ENCODE results near the gene TMEM63A.
"Not testable (repeated sequence)": the region's sequence is repeated elsewhere in the genome, so short reads cannot be mapped to it uniquely, and the experiment has no call there.

The TMEM63A gene

DNA sequence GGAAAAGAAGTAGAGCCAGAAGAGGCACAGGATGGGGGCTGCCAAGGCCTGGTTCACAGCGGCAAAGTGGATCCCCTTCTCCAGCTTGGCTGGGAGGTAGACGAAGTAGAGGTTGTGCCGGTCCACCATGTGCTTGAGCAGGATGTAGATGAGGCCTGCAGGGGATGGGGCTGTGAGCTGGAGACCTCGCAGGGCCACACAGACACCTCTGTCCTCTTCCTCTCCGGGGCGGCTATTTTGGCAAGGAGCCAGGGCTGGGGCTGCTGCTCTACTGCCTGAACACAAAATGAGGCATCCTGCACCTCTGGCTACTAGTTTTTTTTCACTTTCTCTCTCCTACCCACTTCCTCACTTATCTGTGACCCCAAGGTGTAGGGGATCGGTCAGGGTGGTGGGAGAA, 32.3 kb downstream of the TMEM63A start:
- H3K27me3 Mint-ChIP-seq, result no peaks in the 10 kb centered on the region
- peaks cover 17% of the 10 kb centered on the region for H3K36me3 Mint-ChIP-seq
- H3K27ac Mint-ChIP-seq, result peak overlapping the region; percentile 89
- no peaks in the 10 kb centered on the region for H3K9me3 Mint-ChIP-seq
- H3K4me1 Mint-ChIP-seq, result peaks cover 67% of the 10 kb centered on the region
- no peak overlapping the region for H3K4me3 Mint-ChIP-seq

DNA sequence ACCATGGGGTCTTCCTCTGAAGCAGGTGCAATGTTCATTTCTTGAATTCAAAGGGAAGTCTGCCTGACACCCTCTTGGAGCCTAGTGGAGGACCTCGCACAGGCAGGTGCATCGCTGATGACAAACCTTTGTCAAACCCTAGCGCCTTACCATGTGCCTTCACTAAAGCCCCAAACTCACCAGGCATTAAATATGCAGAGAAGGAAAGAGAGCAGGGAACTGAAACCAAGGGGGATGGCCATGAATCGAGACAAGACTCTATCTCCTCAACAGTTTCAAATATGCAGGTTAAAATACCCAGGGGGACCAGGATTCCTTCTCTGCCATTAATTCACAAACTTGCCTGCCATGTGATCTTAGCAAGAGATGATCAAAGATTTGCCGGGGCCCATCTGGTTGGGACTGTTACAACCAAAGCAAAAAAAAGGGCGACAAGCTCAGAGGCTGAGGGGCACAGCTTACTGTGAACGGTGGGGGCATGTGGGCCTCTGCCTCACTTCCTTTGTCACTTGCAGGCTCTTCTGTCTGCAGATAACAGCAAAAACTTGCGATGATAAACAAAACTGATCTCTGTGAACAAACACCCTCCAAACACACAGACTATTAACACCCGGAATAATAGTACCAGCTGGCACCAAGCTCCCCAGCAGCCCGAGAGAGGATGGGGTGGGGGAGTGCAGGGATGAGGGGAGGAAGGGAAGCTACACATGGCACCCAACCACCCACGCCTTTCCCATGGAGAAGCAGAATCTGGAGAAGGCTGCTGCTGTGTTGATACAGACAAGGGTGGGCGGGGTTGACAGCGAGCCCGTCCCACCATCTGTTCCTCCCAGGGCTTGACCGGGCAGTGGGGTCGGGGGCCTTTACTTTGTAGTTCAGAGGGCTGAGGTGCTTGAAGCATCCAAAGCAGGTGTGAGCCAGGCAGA, 33.9 kb downstream of the TMEM63A start:
- H3K4me3 Mint-ChIP-seq, result peak overlapping the region; percentile 70
- no peaks in the 10 kb centered on the region for H3K9me3 Mint-ChIP-seq
- peaks cover 53% of the 10 kb centered on the region for H3K4me1 Mint-ChIP-seq
- peak overlapping the region; percentile 76 for H3K27ac Mint-ChIP-seq
- peaks cover 8% of the 10 kb centered on the region for H3K36me3 Mint-ChIP-seq
- H3K27me3 Mint-ChIP-seq, result no peaks in the 10 kb centered on the region

DNA sequence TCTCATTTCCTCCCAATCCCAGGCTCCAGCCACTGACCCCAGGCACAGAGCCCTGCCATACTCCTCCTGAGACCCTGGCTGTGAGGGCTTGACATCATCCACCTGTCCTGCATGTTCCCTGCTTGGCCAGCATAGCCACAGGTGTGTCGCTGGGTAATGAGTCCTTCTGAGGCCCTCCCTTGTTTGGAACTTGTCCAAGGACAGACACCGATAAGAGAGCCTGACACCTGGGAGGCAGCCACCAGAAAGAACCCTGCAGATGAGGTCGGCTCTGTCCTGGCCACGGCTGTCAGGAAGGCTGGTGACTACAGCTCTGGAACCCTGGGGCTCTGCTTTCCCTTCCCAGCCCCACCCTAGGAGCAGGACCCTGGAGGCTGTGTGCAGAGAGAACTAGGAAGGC, 34.6 kb downstream of the TMEM63A start:
- peaks cover 5% of the 10 kb centered on the region for H3K36me3 Mint-ChIP-seq

DNA sequence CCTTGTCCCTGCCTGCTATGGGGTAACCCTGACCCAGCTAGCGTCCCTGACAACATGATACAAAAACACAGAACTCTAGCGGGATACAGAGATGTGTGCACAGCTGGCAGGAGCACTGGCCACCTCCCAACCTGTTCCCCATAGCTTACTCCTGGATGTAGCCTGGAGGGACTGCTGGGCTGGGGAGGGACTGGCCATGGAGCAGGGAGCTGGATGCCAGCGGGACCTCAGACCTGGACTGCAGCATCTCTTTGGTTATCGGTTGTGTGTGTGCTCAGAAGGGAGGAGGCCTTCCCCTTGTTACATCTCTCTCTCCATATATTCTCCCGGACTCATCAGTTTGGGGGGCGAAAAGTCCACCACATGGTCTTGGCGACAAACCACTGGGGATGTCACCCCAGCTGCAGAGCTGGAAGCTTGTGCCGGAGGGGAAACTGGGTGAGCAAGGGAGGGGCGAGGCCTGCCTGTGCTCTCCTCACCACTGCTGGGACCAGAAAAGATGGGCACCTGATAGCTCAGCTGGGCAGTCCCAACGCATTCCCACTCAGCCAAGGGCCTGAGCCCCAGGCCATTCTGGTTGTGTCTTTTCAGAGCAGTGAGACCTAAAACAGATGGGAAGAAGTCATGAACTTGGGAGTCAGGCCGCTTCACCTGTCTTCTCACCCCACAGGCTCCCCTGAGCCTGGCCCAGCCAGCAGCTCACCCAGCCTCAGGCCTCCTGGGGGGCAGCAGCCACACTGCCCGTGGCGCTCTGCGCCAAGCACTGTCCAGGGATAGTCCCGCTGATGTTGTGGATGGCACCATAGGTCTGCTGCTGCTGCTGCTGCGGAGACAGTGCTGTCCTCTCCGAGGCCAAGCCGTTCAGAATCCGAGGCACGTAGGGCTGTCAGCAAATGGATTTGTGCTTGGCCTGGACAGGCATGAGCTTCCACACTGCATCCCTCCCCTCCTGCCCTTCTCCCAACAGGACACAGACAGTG, 35.6 kb downstream of the TMEM63A start:
- no peaks in the 10 kb centered on the region for H3K27me3 Mint-ChIP-seq
- H3K9me3 Mint-ChIP-seq, result no peaks in the 10 kb centered on the region
- H3K4me1 Mint-ChIP-seq, result peaks cover 50% of the 10 kb centered on the region
- no peaks in the 10 kb centered on the region for H3K36me3 Mint-ChIP-seq
- H3K4me3 Mint-ChIP-seq, result no peak overlapping the region
- no peak overlapping the region for H3K27ac Mint-ChIP-seq

More for the DNA sequence above, 34.6 kb downstream of the TMEM63A start:
- no peaks in the 10 kb centered on the region for H3K27me3 Mint-ChIP-seq
- no peak overlapping the region for H3K4me3 Mint-ChIP-seq
- H3K27ac Mint-ChIP-seq, result peak overlapping the region; percentile 76
- no peaks in the 10 kb centered on the region for H3K9me3 Mint-ChIP-seq
- peaks cover 51% of the 10 kb centered on the region for H3K4me1 Mint-ChIP-seq

DNA sequence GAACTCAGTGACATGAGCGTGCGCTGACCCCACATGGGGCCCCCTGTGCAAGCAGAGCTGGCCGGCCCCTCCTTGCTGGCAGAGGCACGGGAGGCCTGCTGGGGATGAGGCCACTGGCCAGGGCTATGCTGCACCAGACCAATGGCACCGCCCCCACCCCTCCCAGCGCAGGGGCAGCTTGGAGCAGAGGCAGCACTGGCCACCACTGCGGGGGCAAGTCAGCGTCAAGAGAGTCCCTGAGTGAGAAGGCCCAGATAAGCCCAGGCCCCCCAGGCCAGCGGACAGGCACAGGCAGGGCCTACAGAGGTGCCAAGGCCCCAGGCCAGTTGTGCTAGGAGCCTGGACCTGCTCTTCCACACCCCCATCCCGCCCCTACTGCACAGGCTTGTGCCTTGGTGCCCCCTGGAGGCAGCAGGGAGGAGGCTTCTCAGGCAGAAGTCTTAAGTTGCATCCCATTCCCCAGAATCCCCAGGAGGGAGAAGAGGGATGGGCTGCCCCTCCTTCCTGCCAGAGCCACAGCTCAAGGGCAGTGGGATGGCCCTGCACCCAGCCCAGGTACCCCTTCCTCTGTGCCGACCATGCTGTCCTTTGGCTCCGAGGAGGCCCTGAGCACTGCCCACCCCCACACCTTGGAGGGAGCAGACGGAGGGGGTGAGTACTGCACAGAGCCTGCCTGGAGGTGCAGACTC, 36.5 kb downstream of the TMEM63A start:
- no peak overlapping the region for H3K4me3 Mint-ChIP-seq
- no peaks in the 10 kb centered on the region for H3K27me3 Mint-ChIP-seq
- H3K9me3 Mint-ChIP-seq, result no peaks in the 10 kb centered on the region
- H3K36me3 Mint-ChIP-seq, result no peaks in the 10 kb centered on the region
- H3K27ac Mint-ChIP-seq, result peak overlapping the region; percentile 17
- peaks cover 48% of the 10 kb centered on the region for H3K4me1 Mint-ChIP-seq

DNA sequence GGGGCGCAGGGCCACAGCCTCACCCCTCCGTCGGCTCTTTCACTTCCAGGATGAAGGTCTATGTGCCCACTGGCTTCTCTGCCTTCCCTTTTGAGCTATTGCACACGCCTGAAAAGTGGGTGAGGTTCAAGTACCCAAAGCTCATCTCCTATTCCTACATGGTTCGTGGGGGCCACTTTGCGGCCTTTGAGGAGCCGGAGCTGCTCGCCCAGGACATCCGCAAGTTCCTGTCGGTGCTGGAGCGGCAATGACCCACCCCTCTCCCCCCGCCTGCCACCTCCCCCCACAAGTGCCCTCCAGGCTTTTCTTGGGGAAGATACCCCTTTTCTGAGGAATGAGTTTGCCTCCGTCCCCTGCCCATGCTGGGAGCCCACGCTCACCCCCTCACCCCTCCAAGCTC, 37.1 kb downstream of the TMEM63A start:
- Mint-ChIP-seq H3K27ac (peak overlapping the region; percentile 12), H3K36me3 (no peaks in the 10 kb centered on the region), H3K9me3 (no peaks in the 10 kb centered on the region), H3K27me3 (no peaks in the 10 kb centered on the region), H3K4me1 (peaks cover 48% of the 10 kb centered on the region), H3K4me3 (no peak overlapping the region)

DNA sequence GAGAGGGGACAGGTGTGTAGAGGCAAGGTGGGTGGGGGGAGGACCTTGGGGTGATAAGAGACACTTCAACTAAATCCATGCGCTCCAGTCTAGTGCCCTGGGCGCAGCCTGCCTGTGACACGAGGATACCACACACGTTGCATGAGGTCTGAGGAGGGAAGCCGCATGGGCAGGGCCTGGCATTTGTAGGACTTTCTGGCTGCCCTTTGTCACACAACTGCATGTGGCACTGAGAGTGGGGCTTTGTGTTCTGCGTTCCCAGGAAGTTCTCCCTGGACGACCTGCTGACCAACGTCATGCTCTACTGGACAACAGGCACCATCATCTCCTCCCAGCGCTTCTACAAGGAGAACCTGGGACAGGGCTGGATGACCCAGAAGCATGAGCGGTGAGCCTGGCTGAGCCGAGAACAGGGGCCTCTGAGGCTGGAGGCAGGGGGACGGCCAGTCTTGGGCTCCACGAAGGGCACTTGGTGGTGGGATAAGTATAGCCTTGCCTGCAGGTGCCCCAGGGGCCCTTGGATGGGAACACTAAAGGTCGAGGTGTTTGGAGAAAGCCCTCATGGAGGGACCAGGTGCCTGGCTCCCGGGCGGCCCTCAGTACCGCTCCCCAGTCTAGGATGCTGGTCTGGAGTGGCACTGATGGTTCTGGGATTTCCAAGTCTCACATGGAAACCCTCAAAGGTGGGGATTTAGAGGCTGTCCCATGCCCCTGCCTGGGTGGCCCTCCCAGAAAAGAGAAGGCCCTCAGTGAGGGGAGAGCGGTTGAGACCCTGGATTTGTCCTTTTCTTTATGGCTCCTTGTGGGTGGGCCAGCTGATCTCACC, 37.7 kb downstream of the TMEM63A start:
- peak overlapping the region; percentile 31 for H3K27ac Mint-ChIP-seq
- H3K36me3 Mint-ChIP-seq, result no peaks in the 10 kb centered on the region
- H3K9me3 Mint-ChIP-seq, result no peaks in the 10 kb centered on the region
- H3K4me3 Mint-ChIP-seq, result no peak overlapping the region
- no peaks in the 10 kb centered on the region for H3K27me3 Mint-ChIP-seq
- H3K4me1 Mint-ChIP-seq, result peaks cover 48% of the 10 kb centered on the region

DNA sequence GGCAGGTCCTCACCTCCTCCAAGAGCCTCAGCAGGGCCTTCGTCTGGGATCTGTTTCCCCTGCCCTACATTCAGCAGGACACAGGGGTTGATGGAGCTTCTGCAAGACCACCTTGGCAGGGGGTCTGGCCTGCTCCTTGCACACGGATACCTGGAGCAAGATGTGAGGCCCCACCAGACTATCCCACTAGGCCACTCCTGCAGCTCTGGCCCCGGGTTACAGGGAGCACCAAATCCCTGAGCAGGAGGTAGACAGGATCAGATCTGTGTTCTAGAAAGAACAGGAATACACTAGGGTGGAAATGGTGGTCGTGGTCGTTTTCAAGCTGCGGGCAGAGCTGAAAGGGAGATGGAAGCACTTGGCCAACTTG, 38.8 kb downstream of the TMEM63A start:
- Mint-ChIP-seq H3K27me3 (no peaks in the 10 kb centered on the region), H3K4me1 (peaks cover 40% of the 10 kb centered on the region), H3K36me3 (no peaks in the 10 kb centered on the region), H3K27ac (no peak overlapping the region), H3K4me3 (no peak overlapping the region), H3K9me3 (no peaks in the 10 kb centered on the region)

DNA sequence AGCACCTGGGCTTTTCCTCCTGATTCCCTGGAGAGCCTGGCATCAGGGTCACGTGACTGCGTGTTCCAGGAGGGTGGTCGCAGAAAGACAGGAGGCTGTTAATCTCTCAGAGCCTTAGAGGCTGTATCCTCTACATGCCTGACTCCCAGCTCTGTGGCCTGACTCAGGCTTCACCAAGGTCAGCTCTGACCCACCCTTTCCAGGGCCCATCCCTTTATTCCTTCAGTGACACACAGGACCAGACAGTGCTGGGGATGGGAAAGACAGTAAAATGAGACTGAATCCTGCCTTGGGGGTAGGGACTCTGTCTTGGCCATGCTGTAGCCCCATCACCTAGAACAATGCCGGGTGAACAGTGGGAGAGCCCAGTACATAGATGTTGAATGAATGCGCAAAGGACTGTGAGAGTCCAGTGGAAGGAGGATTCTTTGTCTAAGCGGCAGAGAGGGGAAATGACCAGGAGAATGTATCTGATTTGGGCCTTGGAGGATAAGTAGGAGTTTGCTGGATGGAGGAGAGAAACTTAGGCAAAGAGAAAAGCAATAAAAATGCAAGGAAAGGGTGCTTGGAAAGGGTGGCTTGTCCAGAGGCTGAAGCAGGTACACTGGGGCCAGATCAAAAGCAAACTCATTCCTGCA, 39.3 kb downstream of the TMEM63A start:
- no peaks in the 10 kb centered on the region for H3K9me3 Mint-ChIP-seq
- no peaks in the 10 kb centered on the region for H3K36me3 Mint-ChIP-seq
- H3K4me3 Mint-ChIP-seq, result no peak overlapping the region
- H3K27me3 Mint-ChIP-seq, result no peaks in the 10 kb centered on the region
- H3K4me1 Mint-ChIP-seq, result peaks cover 38% of the 10 kb centered on the region
- peak overlapping the region; percentile 20 for H3K27ac Mint-ChIP-seq

DNA sequence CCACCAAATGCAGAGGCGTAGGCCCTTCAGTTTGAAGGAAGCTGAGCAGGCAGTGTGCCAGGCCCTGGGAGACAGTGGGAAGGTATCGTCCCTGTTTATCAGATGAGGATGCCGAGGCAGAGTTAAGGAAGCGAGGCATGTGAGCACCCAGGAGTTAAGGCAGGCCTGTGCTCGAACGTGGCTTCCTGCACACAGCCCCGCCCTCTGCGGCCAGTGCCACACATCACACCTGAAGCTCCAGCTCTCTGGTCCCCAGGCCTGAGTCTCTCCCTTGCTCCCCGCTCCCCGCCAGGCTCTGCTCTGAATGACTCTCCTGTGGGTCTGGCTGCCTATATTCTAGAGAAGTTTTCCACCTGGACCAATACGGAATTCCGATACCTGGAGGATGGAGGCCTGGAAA, 40.1 kb downstream of the TMEM63A start:
- Mint-ChIP-seq H3K36me3 (no peaks in the 10 kb centered on the region), H3K27ac (peak overlapping the region; percentile 46), H3K4me1 (peaks cover 31% of the 10 kb centered on the region), H3K9me3 (no peaks in the 10 kb centered on the region), H3K4me3 (no peak overlapping the region), H3K27me3 (no peaks in the 10 kb centered on the region)

DNA sequence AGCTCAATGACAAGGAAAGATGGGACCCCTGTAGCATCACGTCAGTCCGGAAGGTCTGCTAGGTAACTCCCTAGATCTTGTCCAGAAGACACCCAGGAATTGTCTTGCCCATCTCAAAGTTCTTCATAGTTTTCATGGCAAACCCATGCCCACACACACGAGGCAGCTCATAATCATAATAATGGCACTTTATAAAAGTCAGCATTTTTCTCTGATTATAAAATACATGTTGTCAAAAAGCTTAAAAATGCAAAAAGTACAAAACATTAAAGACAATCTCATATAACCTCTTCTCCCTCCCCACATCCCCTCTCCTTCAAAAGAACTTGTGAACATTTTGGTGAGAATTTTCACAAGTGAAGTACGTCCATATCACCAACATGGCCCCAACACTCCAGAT, 41.5 kb downstream of the TMEM63A start:
- no peaks in the 10 kb centered on the region for H3K27me3 Mint-ChIP-seq
- H3K4me3 Mint-ChIP-seq, result no peak overlapping the region
- peaks cover 29% of the 10 kb centered on the region for H3K4me1 Mint-ChIP-seq
- no peaks in the 10 kb centered on the region for H3K9me3 Mint-ChIP-seq
- peak overlapping the region; percentile 76 for H3K27ac Mint-ChIP-seq
- no peaks in the 10 kb centered on the region for H3K36me3 Mint-ChIP-seq

DNA sequence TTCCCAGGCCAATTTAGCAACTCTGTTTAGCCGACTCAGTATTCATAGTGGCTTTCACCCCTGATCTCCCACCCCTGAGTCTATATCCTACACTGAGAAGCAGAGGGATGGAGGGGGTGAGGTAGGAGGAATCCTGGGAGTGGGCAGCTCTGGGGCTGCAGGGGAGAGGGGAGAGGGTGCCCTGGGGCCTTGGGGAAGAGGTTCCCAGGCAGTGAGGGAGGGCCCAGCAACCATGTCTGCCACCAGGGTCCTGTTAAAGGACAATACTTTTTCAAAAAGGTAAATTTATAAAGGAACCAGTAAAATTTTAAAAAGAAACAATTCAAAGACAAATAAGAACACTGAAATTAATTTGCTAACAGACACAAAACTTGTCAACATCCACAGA, 42.0 kb downstream of the TMEM63A start:
- Mint-ChIP-seq H3K27me3 (no peaks in the 10 kb centered on the region), H3K36me3 (no peaks in the 10 kb centered on the region), H3K4me3 (no peak overlapping the region), H3K27ac (peak overlapping the region; percentile 23), H3K9me3 (no peaks in the 10 kb centered on the region), H3K4me1 (peaks cover 29% of the 10 kb centered on the region)

DNA sequence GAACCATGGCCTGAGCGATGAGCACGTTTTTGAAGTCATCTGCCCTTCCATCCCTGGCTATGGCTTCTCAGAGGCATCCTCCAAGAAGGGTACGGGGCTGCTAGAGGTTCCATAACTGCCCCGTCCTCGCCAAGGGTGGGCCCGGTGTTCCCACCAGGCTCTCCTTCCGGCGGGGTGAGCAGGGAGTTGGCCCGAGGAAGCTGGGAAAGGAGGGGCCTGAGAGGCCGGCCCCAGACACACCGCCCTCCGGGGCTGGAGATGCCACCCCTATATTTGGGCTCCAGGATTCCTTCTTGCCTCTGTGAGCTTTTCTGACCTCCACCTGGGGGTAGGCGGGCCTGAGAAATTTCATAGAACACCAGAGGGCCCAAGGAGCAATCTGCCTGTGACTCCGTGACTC, 43.4 kb downstream of the TMEM63A start:
- Mint-ChIP-seq H3K36me3 (no peaks in the 10 kb centered on the region), H3K4me3 (no peak overlapping the region), H3K4me1 (peaks cover 29% of the 10 kb centered on the region), H3K9me3 (no peaks in the 10 kb centered on the region), H3K27me3 (no peaks in the 10 kb centered on the region), H3K27ac (peak overlapping the region; percentile 30)

DNA sequence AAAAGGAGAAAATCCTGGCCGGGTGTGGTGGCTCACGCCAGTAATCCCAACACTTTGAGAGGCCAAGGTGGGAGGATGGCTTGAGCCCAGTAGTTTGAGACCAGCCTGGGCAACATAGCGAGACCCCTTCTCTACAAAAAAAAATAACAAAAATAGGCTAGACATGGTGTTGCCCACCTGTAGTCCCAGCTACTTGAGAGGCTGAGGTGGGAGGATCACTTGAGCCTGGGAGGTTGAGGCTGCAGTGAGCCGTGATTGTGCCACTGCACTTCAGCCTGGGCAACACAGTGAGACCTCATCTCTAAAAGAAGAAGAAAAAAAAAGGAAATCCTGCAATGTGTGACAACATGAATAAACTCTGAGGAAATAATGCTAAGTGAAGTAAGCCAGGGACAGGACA, 45.9 kb downstream of the TMEM63A start:
- not testable (repeated sequence) for H3K9me3 Mint-ChIP-seq, H3K4me3 Mint-ChIP-seq, H3K27me3 Mint-ChIP-seq, H3K36me3 Mint-ChIP-seq
- Mint-ChIP-seq H3K27ac (peak overlapping the region; percentile 55), H3K4me1 (peaks cover 20% of the 10 kb centered on the region)
